NCI-H526 (cell line): ENCODE measurements around the gene PLCE1.

Source experiments
- DNase-seq, 2 experiments: peaks; one replicate each; lab custom pipeline; 2025; lab: John Stamatoyannopoulos, UW

The PLCE1 gene

GRCh38 chr10:93994438-93994801 is 689 bp downstream of the PLCE1 start:
- DNase-seq, result no peak

GRCh38 chr10:93995182-93995581 is 1.5 kb downstream of the PLCE1 start:
- no peak for DNase-seq

GRCh38 chr10:93995598-93996271 is 2.0 kb downstream of the PLCE1 start:
- DNase-seq, result no peak

GRCh38 chr10:93996551-93996950 is 2.8 kb downstream of the PLCE1 start:
- DNase-seq, result no peak

GRCh38 chr10:93997546-93997945 is 3.8 kb downstream of the PLCE1 start:
- DNase-seq, result no peak

- DNase-seq, result no peak
Measured at GRCh38 chr10:93999401-93999851, 5.7 kb downstream of the PLCE1 start.

- no peak for DNase-seq
Measured at GRCh38 chr10:94000638-94001415, 7.1 kb downstream of the PLCE1 start.

- no peak for DNase-seq
Measured at GRCh38 chr10:94001416-94001810, 7.7 kb downstream of the PLCE1 start.

GRCh38 chr10:94002156-94002555 is 8.4 kb downstream of the PLCE1 start:
- DNase-seq, result no peak

- DNase-seq, result no peak
Measured at GRCh38 chr10:94003488-94003887, 9.8 kb downstream of the PLCE1 start.

- DNase-seq, result no peak
Measured at GRCh38 chr10:94005050-94005449, 11.3 kb downstream of the PLCE1 start.

GRCh38 chr10:94006591-94007550 is 13.1 kb downstream of the PLCE1 start:
- peak; percentile 13 to 20 for DNase-seq

- DNase-seq, result no peak
Measured at GRCh38 chr10:94008526-94008925, 14.8 kb downstream of the PLCE1 start.

GRCh38 chr10:94010116-94010515 is 16.4 kb downstream of the PLCE1 start:
- no peak for DNase-seq

GRCh38 chr10:94010886-94011285 is 17.2 kb downstream of the PLCE1 start:
- DNase-seq, result no peak

- no peak for DNase-seq
Measured at GRCh38 chr10:94011296-94011695, 17.6 kb downstream of the PLCE1 start.

- no peak for DNase-seq
Measured at GRCh38 chr10:94012834-94013233, 19.1 kb downstream of the PLCE1 start.

- no peak for DNase-seq
Measured at GRCh38 chr10:94013331-94013760, 19.6 kb downstream of the PLCE1 start.

GRCh38 chr10:94014304-94014703 is 20.6 kb downstream of the PLCE1 start:
- no peak for DNase-seq

GRCh38 chr10:94016727-94017714 is 23.3 kb downstream of the PLCE1 start:
- DNase-seq, result no peak

GRCh38 chr10:94018107-94018506 is 24.4 kb downstream of the PLCE1 start:
- DNase-seq, result no peak
